Endothelial cell of umbilical vein (primary cell): Measurements from ENCODE around the gene GORASP2. TPM values are rescaled to one million over a fixed set of nuclear protein-coding genes. Genes with fewer than 3 reads are reported as not detected.

Experiments used
- BruUV-seq: library from RNA; stranded (reverse); fragments of 400-500 nt; replicated peaks from 2 replicates; lab custom pipeline; 2021; lab: Mats Ljungman, UMichigan
- CTCF ChIA-PET: fragments of 300-600, 350-600 bp; sonication (Branson Sonifier 250); formaldehyde crosslinking; loops from one replicate; lab custom pipeline; 2021; ENCODE audit warnings: antibody characterized with exemption, inconsistent platforms; lab: Charles Lee
- POLR2A ChIA-PET: fragments of 300-600, 350-600 bp; sonication (Branson Sonifier 250); formaldehyde crosslinking; loops from one replicate; lab custom pipeline; 2021; ENCODE audit warnings: antibody characterized with exemption, inconsistent platforms; lab: Charles Lee
- DNase-seq: peaks from one replicate; pipeline ENCODE4 v3.0.0-alpha.2; 2011; ENCODE audit warnings: low read depth, low spot score
- FAIRE-seq: peaks from 2 replicates; lab custom pipeline; 2011; peaks lifted over from hg19 to GRCh38; lab: Jason Lieb, UNC
- H2AFZ ChIP-seq: 2 replicates; pipeline ENCODE4 v1.6.0; 2012; ENCODE audit warnings: low read depth, low read length, control low read depth, inconsistent platforms
- H3K27ac ChIP-seq: 2 replicates; pipeline ENCODE4 v1.5.1; 2011; ENCODE audit warnings: low read depth, mild to moderate bottlenecking, control low read depth, low read length, moderate library complexity; ENCODE audit not compliant: insufficient read depth
- H3K27me3 ChIP-seq, 2 experiments: 2 replicates each; pipeline versions ENCODE4 v1.6.0 to v1.6.1; 2011; ENCODE audit warnings: low read length in 2 of 2, mixed read lengths in 1 of 2; ENCODE audit not compliant: control insufficient read depth in 2 of 2, insufficient read depth in 2 of 2
- H3K36me3 ChIP-seq, 2 experiments: 2 replicates in 1 of 2; 3 replicates in 1 of 2; pipeline ENCODE4 v1.5.1; 2011; ENCODE audit warnings: low read length in 2 of 2, mild to moderate bottlenecking in 1 of 2, moderate library complexity in 1 of 2; ENCODE audit not compliant: control insufficient read depth in 2 of 2, insufficient read depth in 2 of 2; ENCODE audit errors: extremely low read depth in 1 of 2
- H3K4me1 ChIP-seq: 3 replicates; pipeline ENCODE4 v1.5.1; 2011; ENCODE audit warnings: mild to moderate bottlenecking, low read length; ENCODE audit not compliant: control insufficient read depth, insufficient read depth; ENCODE audit errors: extremely low read depth
- H3K4me2 ChIP-seq: 2 replicates; pipeline ENCODE4 v1.6.1; 2011; ENCODE audit warnings: low read length, control low read depth, mixed read lengths; ENCODE audit not compliant: insufficient read depth
- H3K4me3 ChIP-seq, 3 experiments: fragments of 200-600 bp in 1 of 3; sonication (generic), shearing (Covaris generic) in 1 of 3; replicated peaks in 1 of 3; 2 replicates each; pipeline ENCODE4 v1.5.1; 2011 to 2016; ENCODE audit warnings: control low read depth in 3 of 3, low read length in 3 of 3, mild to moderate bottlenecking in 2 of 3, inconsistent platforms in 1 of 3, low read depth in 1 of 3, moderate library complexity in 1 of 3; ENCODE audit not compliant: insufficient read depth in 1 of 3
- H3K79me2 ChIP-seq: 2 replicates; pipeline ENCODE4 v1.6.0; 2012; ENCODE audit warnings: low read length, inconsistent platforms; ENCODE audit not compliant: control insufficient read depth, insufficient read depth
- H3K9ac ChIP-seq: replicated peaks from 2 replicates; pipeline ENCODE3; 2011; ENCODE audit warnings: low read length, control low read depth; ENCODE audit not compliant: insufficient read depth; ENCODE audit errors: extremely low read depth
- H3K9me1 ChIP-seq: replicated peaks from 3 replicates; pipeline ENCODE4 v1.6.0; 2011; ENCODE audit warnings: mild to moderate bottlenecking, low read length; ENCODE audit not compliant: control insufficient read depth, insufficient read depth; ENCODE audit errors: extremely low read depth
- H3K9me3 ChIP-seq: replicated peaks from 2 replicates; pipeline ENCODE4 v1.5.1; 2012; ENCODE audit warnings: low read length, inconsistent platforms; ENCODE audit not compliant: control insufficient read depth, insufficient read depth
- H4K20me1 ChIP-seq: replicated peaks from 2 replicates; pipeline ENCODE3; 2011; ENCODE audit warnings: mild to moderate bottlenecking, low read length; ENCODE audit not compliant: control insufficient read depth, insufficient read depth; ENCODE audit errors: extremely low read depth
- CTCF ChIP-seq, 2 donors: IDR thresholded peaks; 1 replicate in 1 of 2; 2 replicates in 1 of 2; pipeline ENCODE4 v1.5.1; 2011; ENCODE audit warnings: low read length in 2 of 2, mild to moderate bottlenecking in 2 of 2, moderate library complexity in 2 of 2, control low read depth in 1 of 2, inconsistent platforms in 1 of 2, low read depth in 1 of 2; ENCODE audit not compliant: insufficient read depth in 1 of 2; ENCODE audit errors: extremely low read depth in 1 of 2
- EZH2 ChIP-seq: IDR thresholded peaks from 2 replicates; pipeline ENCODE4 v1.6.1; 2012; ENCODE audit warnings: borderline replicate concordance, low read depth, mild to moderate bottlenecking, moderate library complexity, low read length, inconsistent platforms; ENCODE audit not compliant: severe bottlenecking
- FOS ChIP-seq: IDR thresholded peaks from 2 replicates; pipeline ENCODE4 v1.6.1; 2011; ENCODE audit warnings: mild to moderate bottlenecking, low read length, moderate library complexity, borderline replicate concordance; ENCODE audit not compliant: insufficient read depth
- GATA2 ChIP-seq: IDR thresholded peaks from 2 replicates; pipeline ENCODE4 v1.7.0; 2011; ENCODE audit warnings: low read depth, mild to moderate bottlenecking, moderate library complexity, mixed read lengths, low read length; ENCODE audit not compliant: insufficient read length, insufficient read depth
- JUN ChIP-seq: IDR thresholded peaks from 2 replicates; pipeline ENCODE4 v1.6.1; 2011; ENCODE audit warnings: borderline replicate concordance, low read depth; ENCODE audit not compliant: insufficient read length, insufficient read depth
- MAX ChIP-seq: IDR thresholded peaks from 2 replicates; pipeline ENCODE4 v1.6.1; 2011; ENCODE audit not compliant: insufficient read depth, insufficient read length
- MYC ChIP-seq: IDR thresholded peaks from one replicate; pipeline ENCODE4 v1.6.1; 2011; ENCODE audit warnings: mild to moderate bottlenecking, low read depth, low read length
- POLR2A ChIP-seq: IDR thresholded peaks from 2 replicates; pipeline ENCODE4 v1.6.1; 2012; ENCODE audit warnings: low read depth, mild to moderate bottlenecking, control low read depth, low read length
- POLR2AphosphoS5 ChIP-seq: IDR thresholded peaks from 2 replicates; pipeline ENCODE4 v1.6.1; 2012; ENCODE audit warnings: low read depth, mild to moderate bottlenecking, control low read depth, low read length, moderate library complexity; ENCODE audit not compliant: insufficient read depth
- dilution Hi-C: fragments of 300-500 bp; cut with MboI; formaldehyde crosslinking; loops from one replicate; pipeline ENCODE4 v1.15.0; 2019; ENCODE audit warnings: low sequenced_read_pairs; ENCODE audit not compliant: extremely low pct_ligation_motif_present
- intact Hi-C: fragments of 100-400 bp; cut with micrococcal nuclease; formaldehyde crosslinking; loops from one replicate; pipeline ENCODE4 v1.10.0; 2022
- polyA plus RNA-seq, 4 experiments: library from polyadenylated mRNA; depleted of rRNA in 3 of 4; stranded (reverse) in 3 of 4; unstranded in 1 of 4; fragments of >200 nt; gene quantifications; 2 replicates each; pipeline versions ENCODE4 v1.2.1 to v1.2.3, GENCODE V29; 2011 to 2012; ENCODE audit warnings: missing spikeins in 1 of 4
- total RNA-seq: library from RNA; stranded (reverse); gene quantifications from 2 replicates; pipeline ENCODE4 v1.2.3, GENCODE V29; 2021

Gene GORASP2
- total and polyA plus RNA-seq, 2 donors (not counting 3 experiments of a cell fraction or from before 2014, with no cell fraction given) = 104 to 245 TPM

GRCh38 chr2:170940066-170940465, 11.0 kb downstream of the GORASP2 start:
- DNase-seq = no peak
- ChIA-PET CTCF (interaction anchor here (1.7 kb wide), 1 partner anchor 11 kb away, joined by 8 read pairs; the partner anchor contains the start of gene GORASP2), POLR2A (no interaction called here)
- H3K9ac ChIP-seq = no peak overlapping the region
- no peak overlapping the region for H3K4me2 ChIP-seq
- no peaks in the 10 kb centered on the region for H3K27me3 ChIP-seq
- TF ChIP-seq JUN (no peak), MAX (no peak), MYC (no peak), GATA2 (no peak), POLR2AphosphoS5 (no peak), EZH2 (no peak), FOS (no peak), POLR2A (no peak), CTCF (IDR thresholded peaks at IDR 0.05; ENCODE audit: extremely low read depth in 1 of 2, insufficient read depth in 1 of 2, low read depth in 1 of 2, low read length in 2 of 2) (no peak)
- no peak overlapping the region for H2AFZ ChIP-seq
- peaks cover 31% of the 10 kb centered on the region for H4K20me1 ChIP-seq
- H3K79me2 ChIP-seq = peaks cover 100% of the 10 kb centered on the region
- H3K27ac ChIP-seq = no peak overlapping the region
- peaks cover 8% of the 10 kb centered on the region for H3K9me1 ChIP-seq
- H3K4me1 ChIP-seq = no peaks in the 10 kb centered on the region
- FAIRE-seq = no peak
- H3K9me3 ChIP-seq = no peaks in the 10 kb centered on the region
- no TSS peak for BruUV-seq
- peaks cover 0 to 5% of the 10 kb centered on the region in 2 experiments for H3K36me3 ChIP-seq
- dilution Hi-C loops = no loop called here
- H3K4me3 ChIP-seq = no peak overlapping the region
- intact Hi-C loops = no loop called here
